Stimulated activated CD4-positive, alpha-beta T cell treated with anti-CD3 and anti-CD28 coated beads, Interleukin-4, amount 100 ng/mL, for 24 hours (primary cell): ENCODE measurements around the gene COPE.

Experiments used
- DNase-seq: peaks from one replicate; pipeline ENCODE4 v3.0.0-alpha.2; 2020

The COPE gene

GRCh38 chr19:18865106-18865972, 53.8 kb downstream of the COPE start:
- DNase-seq: no peak

- no peak for DNase-seq
These were observed 55.3 kb downstream of the COPE start for GRCh38 chr19:18863843-18864362.

- no peak for DNase-seq
These were observed 56.0 kb downstream of the COPE start for GRCh38 chr19:18862976-18863842.

- no peak for DNase-seq
These were observed 57.3 kb downstream of the COPE start for GRCh38 chr19:18861917-18862316.

- no peak for DNase-seq
These were observed 58.0 kb downstream of the COPE start for GRCh38 chr19:18861235-18861634.

- no peak for DNase-seq
These were observed 58.5 kb downstream of the COPE start for GRCh38 chr19:18860725-18861124.

- DNase-seq: no peak
These were observed 58.9 kb downstream of the COPE start for GRCh38 chr19:18860302-18860700.

- DNase-seq: no peak
These were observed 59.4 kb downstream of the COPE start for GRCh38 chr19:18859676-18860301.

GRCh38 chr19:18858906-18859646, 60.1 kb downstream of the COPE start:
- no peak for DNase-seq

GRCh38 chr19:18857223-18857622, 62.0 kb downstream of the COPE start:
- no peak for DNase-seq

GRCh38 chr19:18856385-18857126, 62.6 kb downstream of the COPE start:
- no peak for DNase-seq

- no peak for DNase-seq
These were observed 63.4 kb downstream of the COPE start for GRCh38 chr19:18855647-18856384.

GRCh38 chr19:18854982-18855381, 64.2 kb downstream of the COPE start:
- no peak for DNase-seq

GRCh38 chr19:18853755-18854427, 65.3 kb downstream of the COPE start:
- DNase-seq: no peak

GRCh38 chr19:18852648-18853047, 66.5 kb downstream of the COPE start:
- no peak for DNase-seq

GRCh38 chr19:18851673-18852325, 67.4 kb downstream of the COPE start:
- DNase-seq: no peak

- no peak for DNase-seq
These were observed 68.5 kb downstream of the COPE start for GRCh38 chr19:18850471-18851375.

GRCh38 chr19:18849838-18850400, 69.3 kb downstream of the COPE start:
- DNase-seq: no peak
